ENCODE results near the gene SMIM5. TPM values are rescaled to one million over a fixed set of nuclear protein-coding genes. Genes with fewer than 3 reads are reported as not detected.

The SMIM5 gene, protein sequence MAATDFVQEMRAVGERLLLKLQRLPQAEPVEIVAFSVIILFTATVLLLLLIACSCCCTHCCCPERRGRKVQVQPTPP
- 1.3 and 5.1 TPM in 2 replicates for total RNA-seq

DNA sequence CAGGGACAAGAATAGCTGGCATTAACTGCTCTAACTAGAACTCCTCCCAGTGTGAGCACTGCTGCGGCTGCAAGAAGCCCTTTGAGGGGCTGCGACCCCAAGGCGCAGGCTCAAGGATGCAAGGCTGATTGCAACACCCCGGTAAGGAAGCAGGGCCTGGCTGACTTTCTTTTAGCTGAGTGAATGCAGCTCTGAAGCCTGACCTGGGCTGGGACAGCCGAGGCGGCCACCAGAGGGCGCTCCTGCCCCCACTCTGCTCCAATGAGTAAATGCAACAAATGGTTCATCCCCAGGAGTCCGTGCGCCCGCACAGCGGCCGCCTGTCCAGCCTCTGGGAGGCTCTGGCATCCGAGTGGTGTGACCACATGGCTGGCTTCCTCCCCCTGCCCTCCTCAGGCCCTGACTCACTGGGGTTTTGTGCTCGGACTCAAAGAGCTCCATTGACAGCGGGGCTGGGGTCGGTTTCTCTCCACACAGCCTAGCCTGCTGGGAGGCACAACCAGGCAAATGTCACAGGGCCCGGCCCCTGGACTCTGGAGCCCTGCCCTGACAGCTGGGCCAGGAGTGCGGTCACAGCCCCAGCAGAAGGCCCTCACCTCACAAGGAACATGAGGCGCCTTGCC, at the start of gene SMIM5:
SMIM5 (plus strand) TSS at position 572 of the 623 bp plus-strand sequence. CDS start 6,768 bp downstream, outside the sequence.

DNA sequence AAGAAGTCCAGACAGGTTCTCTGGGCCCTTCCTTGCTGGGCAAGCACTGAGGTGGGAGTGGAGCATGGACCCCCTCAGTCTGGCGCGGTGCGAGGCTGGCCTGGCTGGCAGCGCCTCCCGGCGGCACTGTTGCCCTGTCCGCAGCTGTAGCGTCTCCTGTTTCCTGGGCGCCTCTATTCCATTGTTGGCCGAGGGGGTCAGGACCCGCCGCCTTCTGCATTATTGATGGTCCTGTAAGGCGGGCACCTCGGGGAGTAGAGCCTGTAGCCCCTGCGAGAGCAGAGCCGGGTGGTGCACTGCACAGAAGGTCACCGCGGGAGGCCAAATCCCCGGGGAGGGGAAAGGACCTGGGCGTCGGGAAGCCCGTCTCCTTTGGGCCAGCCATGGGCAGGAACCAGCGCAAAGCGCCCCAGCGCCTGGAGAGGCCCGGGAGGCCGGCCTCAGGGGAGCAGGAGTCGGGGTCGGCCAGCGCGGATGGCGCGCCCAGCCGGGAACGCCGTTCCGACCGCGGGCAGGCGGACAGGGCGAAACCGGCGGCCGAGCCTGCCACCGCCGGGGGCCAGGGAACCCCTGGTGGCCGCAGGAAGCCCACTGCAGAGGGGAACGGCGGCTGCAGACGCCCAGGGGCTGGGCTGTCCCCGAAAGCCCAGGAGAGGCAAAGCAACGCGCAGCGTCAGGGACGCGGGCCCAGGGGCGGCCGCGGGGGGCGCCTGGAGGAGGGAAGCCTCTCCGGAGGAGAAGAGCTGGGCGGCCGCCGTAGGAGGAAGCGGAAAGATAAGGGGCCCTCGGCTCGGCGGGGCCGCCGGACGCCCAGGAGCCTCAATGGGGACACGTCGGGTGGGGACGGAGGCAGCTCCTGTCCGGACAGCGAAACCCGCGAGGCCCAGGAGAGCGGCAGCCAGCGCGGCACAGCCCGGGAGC, 45.3 kb upstream of the SMIM5 start, which contains the start of gene MYO15B:
MYO15B (plus strand) TSS at position 126 of the 921 bp plus-strand sequence; CDS start at position 384, 258 bp downstream.

DNA sequence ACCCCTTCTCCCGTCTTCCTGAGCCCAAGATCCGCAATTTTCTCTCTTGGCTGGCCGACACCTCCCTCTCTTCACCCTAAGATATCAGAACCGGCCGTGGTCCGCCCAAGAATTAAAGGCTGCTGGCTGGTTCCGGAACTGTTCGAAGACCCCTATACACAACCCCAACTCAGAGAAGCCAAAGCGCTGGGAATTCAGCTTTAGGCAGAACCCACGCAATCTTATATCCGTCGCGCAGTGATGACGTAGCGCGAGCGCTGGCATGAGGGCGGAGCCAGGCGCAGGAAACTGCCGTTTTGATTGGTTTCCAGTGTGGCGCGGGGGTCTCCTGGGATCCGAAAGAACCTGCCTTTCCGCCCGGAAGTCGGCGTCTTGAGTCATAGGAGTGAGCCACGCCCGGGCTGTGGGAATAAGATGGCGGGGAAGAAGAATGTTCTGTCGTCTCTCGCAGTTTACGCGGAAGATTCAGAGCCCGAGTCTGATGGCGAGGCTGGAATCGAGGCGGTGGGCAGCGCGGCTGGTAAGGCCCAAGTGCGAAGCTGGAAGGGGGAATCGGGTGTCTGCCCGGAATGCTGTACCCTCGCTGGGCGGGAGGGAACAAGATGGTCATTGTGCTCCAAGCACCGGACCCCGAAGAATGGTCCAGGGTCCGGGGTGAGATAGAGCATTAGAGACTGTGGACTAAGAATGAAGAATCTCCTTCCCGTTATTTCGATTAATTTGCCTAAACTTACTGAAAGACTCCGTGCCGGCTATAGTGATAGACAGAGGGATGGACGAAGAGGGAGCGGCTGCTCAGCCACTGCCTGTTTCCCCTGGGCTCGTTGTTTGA, 33.9 kb downstream of the SMIM5 start, which contains the start of the genes RECQL5 and SAP30BP:
RECQL5 (minus strand) TSS at position 196 of the 832 bp plus-strand sequence. CDS start 597 bp downstream, outside the sequence.
SAP30BP (plus strand) TSS at position 380 of the 832 bp plus-strand sequence; CDS start at position 415, 35 bp downstream.

Other genes starting within 250 kb of the SMIM5 start
- 39.7 and 63.3 TPM in 2 replicates for gene GRB2, start 227.8 kb upstream of the SMIM5 start, total RNA-seq
- 34.2 and 45.4 TPM in 2 replicates for gene TMEM94, start 176.8 kb upstream of the SMIM5 start, total RNA-seq
- 7.1 and 9.3 TPM in 2 replicates for gene CASKIN2, start 117.9 kb upstream of the SMIM5 start, total RNA-seq
- 10.2 and 12.7 TPM in 2 replicates for gene TSEN54, start 116.9 kb upstream of the SMIM5 start, total RNA-seq
- gene LLGL2, start 107.7 kb upstream of the SMIM5 start, total RNA-seq = 11.4 and 18.0 TPM in 2 replicates
- gene MYO15B, start 45.6 kb upstream of the SMIM5 start, total RNA-seq = 4.7 and 47.5 TPM in 2 replicates
- 33.6 and 50.6 TPM in 2 replicates for gene RECQL5, start 33.7 kb downstream of the SMIM5 start, total RNA-seq
- gene SAP30BP, start 33.9 kb downstream of the SMIM5 start, total RNA-seq = 45.7 and 64.0 TPM in 2 replicates
- gene ITGB4, start 88.0 kb downstream of the SMIM5 start, total RNA-seq = 30.2 and 274 TPM in 2 replicates
- 66.3 and 77.0 TPM in 2 replicates for gene GALK1, start 131.8 kb downstream of the SMIM5 start, total RNA-seq
- gene UNK, start 151.4 kb downstream of the SMIM5 start, total RNA-seq = 21.2 and 22.8 TPM in 2 replicates
- gene UNC13D, start 211.0 kb downstream of the SMIM5 start, total RNA-seq = 204 and 275 TPM in 2 replicates
- gene WBP2, start 221.9 kb downstream of the SMIM5 start, total RNA-seq = 28.1 and 30.2 TPM in 2 replicates
- 16.7 and 25.9 TPM in 2 replicates for gene TRIM47, start 245.1 kb downstream of the SMIM5 start, total RNA-seq